OCI-LY1 (cell line): ENCODE results near the gene PPIG.

Experiments
- EZH2 ChIP-seq: fragments of 200-600 bp; sonication (generic), shearing (Covaris generic); IDR thresholded peaks from 2 replicates; pipeline ENCODE4 v1.8.0; 2017; ENCODE audit warnings: borderline replicate concordance, mixed run types, mild to moderate bottlenecking, antibody characterized with exemption, low read length, moderate library complexity, mixed read lengths
- TF ChIP-seq, protein P1 (sequence below): fragments of 200-600 bp; sonication (generic), shearing (Covaris generic); IDR thresholded peaks from 2 replicates; pipeline ENCODE4 v1.5.1; 2017; ENCODE audit warnings: mild to moderate bottlenecking, antibody characterized with exemption, low read length, moderate library complexity, mixed read lengths

- TF ChIP-seq, protein P1, sequence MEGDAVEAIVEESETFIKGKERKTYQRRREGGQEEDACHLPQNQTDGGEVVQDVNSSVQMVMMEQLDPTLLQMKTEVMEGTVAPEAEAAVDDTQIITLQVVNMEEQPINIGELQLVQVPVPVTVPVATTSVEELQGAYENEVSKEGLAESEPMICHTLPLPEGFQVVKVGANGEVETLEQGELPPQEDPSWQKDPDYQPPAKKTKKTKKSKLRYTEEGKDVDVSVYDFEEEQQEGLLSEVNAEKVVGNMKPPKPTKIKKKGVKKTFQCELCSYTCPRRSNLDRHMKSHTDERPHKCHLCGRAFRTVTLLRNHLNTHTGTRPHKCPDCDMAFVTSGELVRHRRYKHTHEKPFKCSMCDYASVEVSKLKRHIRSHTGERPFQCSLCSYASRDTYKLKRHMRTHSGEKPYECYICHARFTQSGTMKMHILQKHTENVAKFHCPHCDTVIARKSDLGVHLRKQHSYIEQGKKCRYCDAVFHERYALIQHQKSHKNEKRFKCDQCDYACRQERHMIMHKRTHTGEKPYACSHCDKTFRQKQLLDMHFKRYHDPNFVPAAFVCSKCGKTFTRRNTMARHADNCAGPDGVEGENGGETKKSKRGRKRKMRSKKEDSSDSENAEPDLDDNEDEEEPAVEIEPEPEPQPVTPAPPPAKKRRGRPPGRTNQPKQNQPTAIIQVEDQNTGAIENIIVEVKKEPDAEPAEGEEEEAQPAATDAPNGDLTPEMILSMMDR, result no peak
- no peak for TF ChIP-seq EZH2
These were observed 29.7 kb downstream of the PPIG start for GRCh38 chr2:169613876-169614275.
